Measurements from ENCODE around the gene ITPR1.

Gene ITPR1

GRCh38 chr3:4882548-4882947 lies 389.4 kb downstream of the ITPR1 start:
- no peak for DNase-seq

GRCh38 chr3:4883011-4883410 lies 389.9 kb downstream of the ITPR1 start:
- DNase-seq: no peak

- DNase-seq: no peak
These were observed 391.7 kb downstream of the ITPR1 start for GRCh38 chr3:4884888-4885287.

- DNase-seq: no peak
These were observed 392.2 kb downstream of the ITPR1 start for GRCh38 chr3:4885316-4885715.

GRCh38 chr3:4886448-4886847 lies 393.3 kb downstream of the ITPR1 start:
- no peak for DNase-seq

- DNase-seq: no peak
These were observed 394.0 kb downstream of the ITPR1 start for GRCh38 chr3:4887177-4887576.

GRCh38 chr3:4888913-4889846 lies 396.0 kb downstream of the ITPR1 start:
- peak; percentile 59 for DNase-seq

- no peak for DNase-seq
These were observed 396.7 kb downstream of the ITPR1 start for GRCh38 chr3:4889896-4890295.

- no peak for DNase-seq
These were observed 401.9 kb downstream of the ITPR1 start for GRCh38 chr3:4894891-4895530.

GRCh38 chr3:4895838-4896237 lies 402.7 kb downstream of the ITPR1 start:
- no peak for DNase-seq
